Measurements from ENCODE around the gene DDX55. TPM values are rescaled to one million over a fixed set of nuclear protein-coding genes. Genes with fewer than 3 reads are reported as not detected.

Gene DDX55
- polyA plus RNA-seq, 1 donor (not counting 4 experiments of a cell fraction or from before 2014, with no cell fraction given): 25.7 TPM

- peaks cover 12 to 19% of the 10 kb centered on the region in 2 experiments for H3K36me3 ChIP-seq (ENCODE audit: control insufficient read depth in 2 of 2, extremely low read depth in 1 of 2, insufficient read depth in 2 of 2, low read length in 2 of 2)
Observed at GRCh38 chr12:123656392-123656791, 54.5 kb downstream of the DDX55 start.

GRCh38 chr12:123657211-123657610 lies 55.3 kb downstream of the DDX55 start:
- no peak for DNase-seq (ENCODE audit: low read depth, low spot score)
- Histone ChIP-seq H3K27me3 (ENCODE audit: control insufficient read depth, extremely low read depth, insufficient read depth, low read length) (no peaks in the 10 kb centered on the region), H3K4me3 (ENCODE audit: control insufficient read depth in 2 of 3, extremely low read depth in 1 of 3, insufficient read depth in 2 of 3, low read depth in 1 of 3, low read length in 3 of 3) (no peak overlapping the region), H3K36me3 (ENCODE audit: control insufficient read depth in 2 of 2, extremely low read depth in 1 of 2, insufficient read depth in 2 of 2, low read length in 2 of 2) (peaks cover 11 to 19% of the 10 kb centered on the region in 2 experiments), H3K27ac (ENCODE audit: control insufficient read depth, insufficient read depth, low read length) (no peak overlapping the region), H4K20me1 (ENCODE audit: control insufficient read depth, extremely low read depth, insufficient read depth, low read length) (no peaks in the 10 kb centered on the region), H3K79me2 (ENCODE audit: control insufficient read depth, insufficient read depth, low read length) (no peaks in the 10 kb centered on the region), H3K9me1 (ENCODE audit: control insufficient read depth, extremely low read depth, insufficient read depth, low read length) (no peaks in the 10 kb centered on the region), H3K9ac (ENCODE audit: control insufficient read depth, extremely low read depth, insufficient read depth, low read length) (no peak overlapping the region), H3K9me3 (ENCODE audit: control insufficient read depth, low read depth, low read length) (no peaks in the 10 kb centered on the region), H3K4me2 (ENCODE audit: control insufficient read depth, extremely low read depth, insufficient read depth, low read depth, low read length) (no peak overlapping the region), H3K4me1 (ENCODE audit: control insufficient read depth, extremely low read depth, insufficient read depth, low read length) (peaks cover 26% of the 10 kb centered on the region), H2AFZ (ENCODE audit: control insufficient read depth, low read length) (no peak overlapping the region)
- dilution Hi-C loops (cut with MboI; ENCODE audit: extremely low pct_ligation_motif_present, low sequenced_read_pairs): no loop called here
- TF ChIP-seq EZH2 (IDR thresholded peaks at IDR 0.05; ENCODE audit: low read length) (no peak), CTCF (optimal IDR thresholded peaks at IDR 0.05 in 1 of 3, IDR thresholded peaks at IDR 0.05 in 1 of 3, conservative IDR thresholded peaks at IDR 0.05 in 1 of 3; ENCODE audit: extremely low read depth in 1 of 3, insufficient read depth in 2 of 3, low read length in 3 of 3) (no peak)
- FAIRE-seq: no peak

More at GRCh38 chr12:123656392-123656791, 54.5 kb downstream of the DDX55 start:
- Histone ChIP-seq H3K27ac (ENCODE audit: control insufficient read depth, insufficient read depth, low read length) (no peak overlapping the region), H3K27me3 (ENCODE audit: control insufficient read depth, extremely low read depth, insufficient read depth, low read length) (no peaks in the 10 kb centered on the region), H2AFZ (ENCODE audit: control insufficient read depth, low read length) (no peak overlapping the region), H3K4me3 (ENCODE audit: control insufficient read depth in 2 of 3, extremely low read depth in 1 of 3, insufficient read depth in 2 of 3, low read depth in 1 of 3, low read length in 3 of 3) (no peak overlapping the region), H3K9me3 (ENCODE audit: control insufficient read depth, low read depth, low read length) (no peaks in the 10 kb centered on the region), H4K20me1 (ENCODE audit: control insufficient read depth, extremely low read depth, insufficient read depth, low read length) (no peaks in the 10 kb centered on the region), H3K4me1 (ENCODE audit: control insufficient read depth, extremely low read depth, insufficient read depth, low read length) (peaks cover 20% of the 10 kb centered on the region), H3K79me2 (ENCODE audit: control insufficient read depth, insufficient read depth, low read length) (no peaks in the 10 kb centered on the region), H3K9ac (ENCODE audit: control insufficient read depth, extremely low read depth, insufficient read depth, low read length) (no peak overlapping the region), H3K4me2 (ENCODE audit: control insufficient read depth, extremely low read depth, insufficient read depth, low read depth, low read length) (no peak overlapping the region), H3K9me1 (ENCODE audit: control insufficient read depth, extremely low read depth, insufficient read depth, low read length) (no peaks in the 10 kb centered on the region)
- dilution Hi-C loops (cut with MboI; ENCODE audit: extremely low pct_ligation_motif_present, low sequenced_read_pairs): no loop called here
- DNase-seq (ENCODE audit: low read depth, low spot score) (no peak), FAIRE-seq (no peak)
- TF ChIP-seq EZH2 (IDR thresholded peaks at IDR 0.05; ENCODE audit: low read length): no peak
- no peak for TF ChIP-seq CTCF (optimal IDR thresholded peaks at IDR 0.05 in 1 of 3, IDR thresholded peaks at IDR 0.05 in 1 of 3, conservative IDR thresholded peaks at IDR 0.05 in 1 of 3; ENCODE audit: extremely low read depth in 1 of 3, insufficient read depth in 2 of 3, low read length in 3 of 3)
